Endodermal cell (in vitro differentiated cells): ENCODE measurements around the gene CDC25B. TPM values are rescaled to one million over a fixed set of nuclear protein-coding genes. Genes with fewer than 3 reads are reported as not detected.

Experiments
- DNase-seq: peaks from one replicate; pipeline ENCODE4 v3.0.0-alpha.2; 2017
- H3K27ac ChIP-seq: 2 replicates; pipeline ENCODE4 v1.5.1; 2013; ENCODE audit warnings: mild to moderate bottlenecking, low read depth, low read length, moderate library complexity
- H3K27me3 ChIP-seq: 2 replicates; pipeline ENCODE4 v1.6.1; 2013; ENCODE audit warnings: mild to moderate bottlenecking, low read length, moderate library complexity; ENCODE audit not compliant: insufficient read depth, control insufficient read depth, poor library complexity, severe bottlenecking
- H3K36me3 ChIP-seq: 2 replicates; pipeline ENCODE4 v1.7.0; 2013; ENCODE audit warnings: mild to moderate bottlenecking, low read length, moderate library complexity; ENCODE audit not compliant: control insufficient read depth, insufficient read depth
- H3K4me1 ChIP-seq: one replicate; pipeline ENCODE4 v1.7.0; 2013; ENCODE audit warnings: low read length; ENCODE audit not compliant: control insufficient read depth, insufficient read depth
- H3K4me3 ChIP-seq: 2 replicates; pipeline ENCODE4 v1.5.1; 2013; ENCODE audit warnings: mild to moderate bottlenecking, low read length, moderate library complexity
- H3K9ac ChIP-seq: 2 replicates; pipeline ENCODE4 v1.6.1; 2013; ENCODE audit warnings: mild to moderate bottlenecking, low read length, moderate library complexity; ENCODE audit not compliant: poor library complexity, severe bottlenecking; ENCODE audit errors: extremely low read depth
- H3K9me3 ChIP-seq: 2 replicates; pipeline ENCODE4 v1.6.1; 2013; ENCODE audit warnings: mild to moderate bottlenecking, low read length, moderate library complexity; ENCODE audit not compliant: control insufficient read depth
- H3K27ac Mint-ChIP-seq: 2 replicates; pipeline ENCODE4 v1.8.0; 2020; ENCODE audit warnings: mixed read lengths
- H3K27me3 Mint-ChIP-seq: 2 replicates; pipeline ENCODE4 v1.8.0; 2021; ENCODE audit warnings: mild to moderate bottlenecking, mixed read lengths; ENCODE audit not compliant: insufficient read depth
- H3K36me3 Mint-ChIP-seq: 2 replicates; pipeline ENCODE4 v1.8.0; 2020; ENCODE audit warnings: low read depth, mixed read lengths
- H3K4me1 Mint-ChIP-seq: 2 replicates; pipeline ENCODE4 v1.8.0; 2020; ENCODE audit warnings: mixed read lengths
- H3K4me3 Mint-ChIP-seq: 2 replicates; pipeline ENCODE4 v1.8.0; 2020; ENCODE audit warnings: mild to moderate bottlenecking, moderate library complexity, mixed read lengths
- H3K9me3 Mint-ChIP-seq: 2 replicates; pipeline ENCODE4 v1.8.0; 2020; ENCODE audit warnings: mild to moderate bottlenecking, mixed read lengths
- CTCF ChIP-seq: fragments of 200-600 bp; sonication (generic); conservative IDR thresholded peaks from 2 replicates; pipeline ENCODE4 v1.5.0; 2021; ENCODE audit warnings: antibody characterized with exemption, mild to moderate bottlenecking
- WGBS, 2 experiments: methylation state at CpG; one replicate each; pipeline versions ENCODE4 v1.1.5 to v1.1.7; 2013; ENCODE audit warnings: missing lambda C conversion rate in 2 of 2, mixed read lengths in 1 of 2; ENCODE audit not compliant: insufficient coverage in 1 of 2, insufficient read length in 1 of 2; 5-methylcytosine and 5-hydroxymethylcytosine counted together
- total RNA-seq, 2 donors: library from RNA; stranded (reverse); fragmentation: NEBNext Ultra II Directional in 1 of 2; extraction: Animal tissue kit (Norgen Biotek cat#: 25700) in 1 of 2; gene quantifications; 2 replicates in 1 of 2; 3 replicates in 1 of 2; pipeline ENCODE4 v1.2.1, GENCODE V29; 2021

Gene CDC25B
- total RNA-seq, 2 donors from 2014 or later = 25.7 to 33.6 TPM

DNA sequence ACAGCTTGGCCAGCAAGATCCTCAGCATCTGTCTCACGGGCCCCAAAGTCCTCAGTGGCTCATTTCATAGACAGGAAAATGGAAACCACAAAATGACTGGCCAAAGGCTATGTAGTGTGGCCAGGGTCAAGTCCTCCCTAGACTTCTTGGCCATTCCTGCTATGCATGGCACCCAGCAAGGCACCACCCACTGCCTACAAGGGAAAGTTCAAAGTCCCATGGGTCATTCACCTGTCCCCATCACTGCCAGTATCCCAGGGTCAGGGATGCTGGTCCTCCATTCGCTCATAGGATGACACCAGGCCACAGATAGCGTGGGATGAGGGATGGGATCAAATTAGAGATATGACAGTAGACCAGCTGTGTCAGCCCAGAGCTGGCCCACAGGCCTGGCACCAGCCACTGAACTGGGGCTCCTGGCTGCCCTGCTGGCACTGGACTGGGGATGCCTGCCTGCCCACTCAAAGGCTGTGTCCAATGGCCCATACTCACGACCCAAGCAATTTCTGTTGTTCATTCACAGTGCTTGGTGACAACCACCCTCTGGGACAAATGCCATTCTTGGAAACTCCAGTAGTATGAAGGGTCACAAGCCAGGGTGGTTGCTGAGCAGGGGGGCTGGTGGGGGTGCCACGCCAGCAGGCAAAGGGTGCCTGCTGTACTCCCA is 40.2 kb upstream of the CDC25B start:
- 86 to 87% methylated on average over 4 to 5 of the region's 5 CpGs for WGBS, 2 experiments

GRCh38 chr20:3757268-3757667 is 38.8 kb upstream of the CDC25B start:
- H3K9me3 Mint-ChIP-seq = no peaks in the 10 kb centered on the region
- Histone ChIP-seq H3K9ac (no peak overlapping the region), H3K4me3 (no peak overlapping the region), H3K27ac (no peak overlapping the region), H3K36me3 (peaks cover 8% of the 10 kb centered on the region), H3K9me3 (no peaks in the 10 kb centered on the region), H3K4me1 (no peaks in the 10 kb centered on the region), H3K27me3 (peaks cover 7% of the 10 kb centered on the region)
- DNase-seq = no peak
- peaks cover 3% of the 10 kb centered on the region for H3K4me1 Mint-ChIP-seq
- H3K36me3 Mint-ChIP-seq = peaks cover 15% of the 10 kb centered on the region
- H3K27ac Mint-ChIP-seq = no peak overlapping the region
- H3K4me3 Mint-ChIP-seq = no peak overlapping the region
- 100% methylated on average over 1 of the region's 2 CpGs; no CpG with 5 or more reads in 1 of the 2 experiments for WGBS, 2 experiments
- H3K27me3 Mint-ChIP-seq = peaks cover 8% of the 10 kb centered on the region
- no peak for TF ChIP-seq CTCF

More for the DNA sequence above, 40.2 kb upstream of the CDC25B start:
- Mint-ChIP-seq H3K4me3 (no peak overlapping the region), H3K27ac (no peak overlapping the region), H3K27me3 (peaks cover 21% of the 10 kb centered on the region), H3K36me3 (peaks cover 11% of the 10 kb centered on the region), H3K9me3 (no peaks in the 10 kb centered on the region), H3K4me1 (peaks cover 4% of the 10 kb centered on the region)
- H3K27ac ChIP-seq = no peak overlapping the region
- peaks cover 21% of the 10 kb centered on the region for H3K27me3 ChIP-seq
- H3K36me3 ChIP-seq = peaks cover 8% of the 10 kb centered on the region
- no peak overlapping the region for H3K4me3 ChIP-seq
- DNase-seq = peak; percentile 23
- no peaks in the 10 kb centered on the region for H3K9me3 ChIP-seq
- TF ChIP-seq CTCF = no peak
- no peaks in the 10 kb centered on the region for H3K4me1 ChIP-seq
- H3K9ac ChIP-seq = no peak overlapping the region

DNA sequence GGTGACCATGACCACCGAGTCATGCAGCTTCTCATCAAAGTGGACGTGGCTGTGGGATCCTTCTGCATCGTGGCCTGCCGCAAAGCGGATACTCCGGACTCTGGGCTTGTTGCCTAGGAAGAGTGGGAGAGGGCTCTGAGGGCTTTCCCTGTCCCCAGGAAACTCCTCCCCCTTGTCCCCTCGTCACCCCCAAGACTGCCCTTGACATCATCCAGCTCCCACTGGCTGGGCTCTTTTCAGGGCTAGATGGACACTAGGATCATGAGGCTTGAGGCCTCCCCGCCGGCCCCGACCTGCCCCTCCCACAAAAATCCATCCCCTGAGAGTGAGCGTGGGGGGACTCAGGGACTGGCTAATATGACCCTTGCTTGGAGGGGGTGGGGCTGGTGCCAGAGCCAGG is 37.5 kb upstream of the CDC25B start:
- no peak overlapping the region for H3K27ac ChIP-seq
- H3K27me3 ChIP-seq = no peaks in the 10 kb centered on the region
- no peaks in the 10 kb centered on the region for H3K4me1 ChIP-seq
- no peak overlapping the region for H3K4me3 Mint-ChIP-seq
- no peaks in the 10 kb centered on the region for H3K9me3 ChIP-seq
- no peaks in the 10 kb centered on the region for H3K9me3 Mint-ChIP-seq
- H3K36me3 ChIP-seq = peaks cover 8% of the 10 kb centered on the region
- no peak overlapping the region for H3K9ac ChIP-seq
- WGBS, 2 experiments = 94 to 100% methylated on average over 5 to 10 of the region's 11 CpGs
- H3K36me3 Mint-ChIP-seq = peaks cover 15% of the 10 kb centered on the region
- no peak for TF ChIP-seq CTCF
- no peaks in the 10 kb centered on the region for H3K4me1 Mint-ChIP-seq
- H3K27me3 Mint-ChIP-seq = no peaks in the 10 kb centered on the region
- H3K4me3 ChIP-seq = no peak overlapping the region
- DNase-seq = peak; percentile 26
- no peak overlapping the region for H3K27ac Mint-ChIP-seq
